Measurements from ENCODE around the gene DHPS.
"Not testable (repeated sequence)": the region's sequence is repeated elsewhere in the genome, so short reads cannot be mapped to it uniquely, and the experiment has no call there.

The DHPS gene

GRCh38 chr19:12705169-12705568 is 23.5 kb upstream of the DHPS start:
- no peak for DNase-seq

GRCh38 chr19:12703046-12703445 is 21.4 kb upstream of the DHPS start:
- DNase-seq, result peak; percentile 16

DNA sequence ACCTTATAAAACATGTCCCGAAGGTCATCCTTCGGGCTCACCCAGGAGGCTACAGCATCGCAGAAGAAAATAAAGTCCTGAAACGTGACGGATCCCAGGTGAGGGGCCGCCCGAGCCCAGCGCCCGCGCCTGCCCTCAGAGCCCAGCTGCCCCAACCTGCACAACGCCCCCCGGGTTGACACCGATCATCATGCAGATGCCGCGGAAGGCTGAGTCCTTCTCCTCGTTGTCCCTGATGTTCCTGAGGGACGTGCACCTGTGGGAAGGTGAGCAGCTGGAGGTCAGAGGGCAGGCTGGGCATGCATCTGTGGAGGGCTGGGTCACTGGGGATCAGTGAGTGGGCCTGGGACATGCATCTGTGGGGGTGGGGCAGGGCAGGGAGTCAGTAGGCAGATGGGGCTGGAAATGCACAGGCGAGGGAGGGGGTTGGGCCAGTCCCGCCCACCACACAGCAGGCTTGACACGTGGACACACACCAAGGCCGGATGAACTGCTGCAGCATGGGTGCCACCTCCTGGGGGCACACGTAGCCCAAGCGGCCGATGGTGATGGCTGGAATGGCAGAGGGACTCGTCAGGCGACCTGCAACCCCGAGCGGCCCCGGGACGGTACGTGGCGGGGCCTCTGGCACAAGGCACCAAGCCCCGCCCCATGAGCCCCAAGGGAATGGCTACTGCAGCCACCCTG is 20.1 kb upstream of the DHPS start:
- DNase-seq, result no peak

DNA sequence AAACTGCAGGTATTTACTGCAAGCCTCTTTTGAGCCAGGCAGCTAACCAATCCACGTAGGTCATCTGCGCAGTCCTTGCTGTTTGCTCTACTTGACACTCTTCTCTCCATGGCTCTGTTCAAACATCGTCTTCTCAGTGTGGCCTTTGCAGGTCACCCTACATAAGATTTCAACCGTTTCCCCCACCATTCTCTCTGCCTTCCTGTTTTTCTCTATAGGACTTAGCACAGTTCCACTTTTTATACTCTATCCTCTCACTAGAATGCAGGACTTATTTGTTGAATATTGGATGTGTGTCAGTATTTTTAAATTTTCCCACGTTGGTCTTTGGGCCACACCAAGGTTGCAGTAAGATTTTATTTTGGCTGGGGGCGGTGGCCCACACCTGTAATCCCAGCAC is 16.5 kb upstream of the DHPS start:
- DNase-seq, result no peak

GRCh38 chr19:12697425-12697824 is 15.7 kb upstream of the DHPS start:
- not testable (repeated sequence) for DNase-seq

DNA sequence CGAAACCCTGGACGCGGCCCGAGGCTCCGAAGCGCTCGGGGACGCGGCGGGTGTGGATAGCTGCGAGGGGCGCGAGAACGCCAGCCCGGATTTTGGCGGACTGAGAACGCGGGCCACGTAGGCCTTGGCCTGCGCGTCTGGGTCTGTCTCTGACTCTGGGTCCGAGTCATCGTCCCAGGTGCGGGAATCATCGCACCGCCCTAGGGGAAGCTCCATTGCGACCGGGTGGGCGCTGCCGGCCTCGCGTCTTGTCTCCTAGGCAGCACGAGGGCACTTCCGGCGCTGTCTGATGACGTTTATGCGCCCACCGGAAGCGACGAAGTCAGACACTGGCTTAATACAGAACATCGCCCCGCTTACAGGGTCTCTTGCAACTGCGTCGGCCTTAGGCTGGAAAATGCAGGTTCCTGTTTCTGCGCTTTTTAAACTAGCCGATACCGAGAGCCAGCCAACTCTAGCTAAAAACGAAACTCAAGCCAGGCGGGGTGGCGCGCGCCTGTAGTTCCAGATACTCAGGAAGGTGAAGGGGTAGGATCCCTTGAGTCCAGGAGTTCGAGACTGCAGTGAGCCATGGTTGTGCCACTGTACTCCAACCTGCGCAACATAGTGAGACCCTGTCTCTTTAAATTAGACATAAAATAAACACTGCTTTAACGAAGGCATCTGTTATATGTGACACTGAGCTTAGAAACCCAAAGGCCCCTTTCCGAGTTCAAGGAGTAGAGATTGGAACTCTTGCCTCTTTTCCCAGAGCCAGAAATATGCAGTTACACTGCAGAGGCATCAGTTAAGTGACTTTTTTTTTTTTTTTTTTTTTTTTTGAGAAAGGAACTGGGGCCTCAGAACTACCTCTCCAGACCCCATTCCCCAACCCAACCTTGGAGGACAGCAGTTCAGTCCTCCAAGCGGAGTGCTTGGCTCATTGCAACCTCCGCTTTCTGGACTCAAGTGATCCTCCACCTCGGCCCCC is 15.0 kb upstream of the DHPS start, which contains the start of gene FBXW9:
TSS of gene FBXW9 (minus strand) at position 266 of the 970 bp plus-strand sequence. CDS start at position 216, 50 bp downstream.
- DNase-seq, result peak; percentile 97

DNA sequence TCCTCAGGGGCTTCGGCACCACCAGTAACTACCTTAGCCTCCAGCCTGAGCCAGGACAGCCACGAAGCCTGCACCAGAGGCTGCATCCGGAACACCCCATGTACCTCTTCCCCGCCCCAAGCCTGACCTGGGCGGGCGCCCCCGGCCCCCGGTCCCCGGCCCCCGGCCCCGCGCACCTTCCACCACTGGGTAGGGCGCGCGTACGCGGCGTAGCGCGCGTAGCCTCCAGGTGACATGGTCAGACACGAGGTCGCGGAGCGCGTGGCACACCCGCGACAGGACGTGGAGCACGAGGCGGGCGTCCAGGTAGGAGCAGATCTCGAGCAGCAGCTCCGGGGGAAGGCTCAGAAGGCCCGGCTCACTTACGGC is 14.3 kb upstream of the DHPS start:
- no peak for DNase-seq

- DNase-seq, result no peak
These were observed 13.8 kb upstream of the DHPS start for GRCh38 chr19:12695514-12695913.

- DNase-seq, result no peak
These were observed 13.4 kb upstream of the DHPS start for GRCh38 chr19:12695096-12695495.

DNA sequence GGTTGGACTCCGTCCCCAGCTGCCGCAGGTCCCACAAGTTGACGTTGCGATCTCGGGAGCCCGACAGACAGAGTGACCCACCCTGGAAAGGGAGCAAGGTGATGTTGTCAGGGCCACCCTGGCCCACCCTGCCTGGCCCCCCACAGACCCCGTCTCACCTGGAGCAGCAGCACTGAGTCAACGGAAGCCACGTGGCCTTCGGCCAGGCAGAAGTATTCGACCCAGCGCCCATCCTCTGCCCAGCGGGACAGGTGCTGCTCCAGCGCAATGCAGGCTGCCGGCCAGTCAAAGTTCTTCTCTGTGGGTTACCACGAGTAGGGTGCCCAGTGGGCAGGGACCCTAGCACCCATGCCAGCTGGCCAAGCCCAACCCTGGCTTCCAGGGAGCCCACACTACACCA is 13.0 kb upstream of the DHPS start:
- no peak for DNase-seq

DNA sequence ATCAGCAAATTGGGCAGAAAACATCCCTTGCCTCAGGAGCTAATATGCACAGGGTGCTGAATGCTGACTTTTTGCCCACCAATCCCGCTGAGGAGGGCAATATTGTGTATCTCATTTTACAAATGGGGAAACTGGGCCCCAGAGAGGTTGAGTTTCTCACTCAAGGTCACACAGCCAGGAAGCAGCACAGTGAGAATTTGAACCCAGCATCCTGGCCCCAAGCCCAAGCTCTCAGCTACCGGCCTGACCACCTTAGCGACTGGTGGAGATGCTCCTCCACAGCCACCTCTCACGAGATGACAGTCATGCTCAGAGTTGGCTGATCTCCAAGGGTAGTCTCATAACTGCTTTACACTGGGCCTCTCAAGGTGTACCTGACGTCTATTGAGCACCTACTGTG is 11.3 kb upstream of the DHPS start:
- DNase-seq, result no peak

- no peak for DNase-seq
These were observed 8.0 kb upstream of the DHPS start for GRCh38 chr19:12689581-12690216.

GRCh38 chr19:12689012-12689411 is 7.3 kb upstream of the DHPS start:
- no peak for DNase-seq

GRCh38 chr19:12687496-12688196 is 6.0 kb upstream of the DHPS start, which contains the start of gene GNG14:
GNG14 (plus strand) TSS chr19:12687998; CDS start chr19:12688049, 51 bp downstream.
- no peak for DNase-seq

DNA sequence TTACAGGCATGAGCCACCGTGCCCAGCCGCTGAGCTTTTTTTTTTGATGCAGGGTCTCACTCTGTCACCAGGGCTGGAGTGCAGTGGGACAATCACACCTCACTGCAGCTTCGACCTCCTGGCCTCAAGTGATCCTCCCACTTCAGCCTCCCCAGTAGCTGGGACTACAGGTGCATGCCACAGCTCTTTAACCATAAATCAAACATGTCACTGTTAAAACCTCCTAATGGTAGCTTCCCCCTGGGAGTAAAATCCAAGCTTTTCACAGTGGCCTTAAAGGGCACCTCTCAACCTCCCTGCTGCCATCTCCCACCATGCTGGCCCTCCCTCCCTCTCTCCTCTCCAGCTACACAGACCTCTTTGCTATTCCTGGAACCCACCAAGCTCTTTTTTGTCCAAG is 4.2 kb upstream of the DHPS start:
- DNase-seq, result no peak

- DNase-seq, result no peak
These were observed 1.6 kb downstream of the DHPS start for GRCh38 chr19:12680034-12680433.

DNA sequence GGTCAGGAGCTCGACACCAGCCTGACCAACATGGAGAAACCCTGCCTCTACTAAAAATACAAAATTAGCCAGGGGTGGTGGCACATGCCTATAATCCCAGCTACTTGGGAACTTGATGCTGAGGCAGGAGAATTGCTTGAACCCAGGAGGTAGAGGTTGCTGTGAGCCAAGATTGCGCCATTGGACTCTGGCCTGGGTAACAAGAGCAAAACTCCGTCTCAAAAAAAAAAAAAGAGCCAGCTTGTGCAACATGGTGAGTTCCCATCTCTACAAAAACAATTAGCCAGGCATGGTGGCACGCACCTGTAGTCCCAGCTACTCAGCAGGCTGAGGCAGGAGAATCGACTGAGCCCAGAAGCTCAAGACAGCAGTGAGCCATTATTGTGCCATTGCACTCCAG is 3.6 kb downstream of the DHPS start:
- DNase-seq, result not testable (repeated sequence)

DNA sequence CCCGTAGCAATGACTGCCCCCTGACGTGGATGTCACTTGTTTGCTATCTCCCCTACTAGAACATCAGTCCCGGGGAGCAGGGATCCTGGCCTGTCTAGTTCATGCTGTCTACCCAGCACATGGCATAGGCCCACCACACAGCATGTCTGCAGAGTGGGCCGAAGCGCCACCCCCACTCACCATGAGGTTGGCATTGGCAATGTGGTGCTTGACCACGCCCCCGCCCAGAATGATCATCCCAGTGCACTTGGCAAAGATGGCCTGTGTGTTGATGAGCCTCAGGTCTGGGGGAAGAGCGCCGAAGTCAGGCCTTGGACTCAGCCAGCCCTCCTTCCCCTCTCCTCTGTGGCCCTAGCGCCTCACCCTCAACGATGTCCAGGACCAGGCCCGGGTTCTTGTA is 4.8 kb downstream of the DHPS start:
- DNase-seq, result no peak

GRCh38 chr19:12676384-12676792 is 5.3 kb downstream of the DHPS start:
- DNase-seq, result peak; percentile 84

GRCh38 chr19:12675940-12676339 is 5.7 kb downstream of the DHPS start:
- DNase-seq, result no peak

DNA sequence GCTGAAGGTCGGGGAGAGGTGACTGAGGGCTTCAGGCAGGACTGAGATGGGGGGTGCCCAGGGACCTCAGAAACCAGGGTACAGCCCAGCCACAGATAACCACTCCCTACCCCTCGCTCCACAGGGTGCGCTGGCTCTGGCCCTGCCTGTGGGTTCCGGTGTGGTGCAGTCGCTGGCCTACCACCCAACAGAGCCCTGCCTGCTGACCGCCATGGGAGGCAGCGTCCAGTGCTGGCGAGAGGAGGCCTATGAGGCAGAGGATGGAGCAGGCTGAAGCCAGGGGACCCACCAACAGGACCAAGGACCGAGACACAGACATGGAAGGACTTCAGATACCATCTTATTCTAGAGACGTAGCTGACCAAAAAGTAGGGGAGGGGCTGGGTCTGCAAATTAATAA is 6.3 kb downstream of the DHPS start:
- no peak for DNase-seq

GRCh38 chr19:12672744-12673143 is 8.9 kb downstream of the DHPS start:
- DNase-seq, result no peak
